Type B pancreatic cell (in vitro differentiated cells): ENCODE results near the gene CUX1. TPM values are rescaled to one million over a fixed set of nuclear protein-coding genes. Genes with fewer than 3 reads are reported as not detected.
A peak's percentile ranks its signal among the peaks of the same experiment; 100 is the strongest.
"Not testable (repeated sequence)": the region's sequence is repeated elsewhere in the genome, so short reads cannot be mapped to it uniquely, and the experiment has no call there.

Experiments used
- DNase-seq: peaks from one replicate; pipeline ENCODE4 v3.0.0; 2021; ENCODE audit warnings: mixed read lengths; ENCODE audit not compliant: unreplicated experiment; ENCODE audit errors: extremely low spot score
- H3K27ac Mint-ChIP-seq: 2 replicates; pipeline ENCODE4 v1.8.0; 2021; ENCODE audit warnings: mild to moderate bottlenecking, mixed read lengths
- H3K27me3 Mint-ChIP-seq: 2 replicates; pipeline ENCODE4 v1.8.0; 2021; ENCODE audit warnings: mixed read lengths
- H3K36me3 Mint-ChIP-seq: 2 replicates; pipeline ENCODE4 v1.8.0; 2021; ENCODE audit warnings: mixed read lengths
- H3K4me1 Mint-ChIP-seq: one replicate; pipeline ENCODE4 v1.8.0; 2021; ENCODE audit warnings: mixed read lengths; ENCODE audit not compliant: unreplicated experiment
- H3K4me3 Mint-ChIP-seq: 2 replicates; pipeline ENCODE4 v1.8.0; 2021; ENCODE audit warnings: mild to moderate bottlenecking, mixed read lengths
- H3K9me3 Mint-ChIP-seq: 2 replicates; pipeline ENCODE4 v1.8.0; 2021; ENCODE audit warnings: mixed read lengths
- total RNA-seq: library from RNA; stranded (reverse); gene quantifications from 2 replicates; pipeline ENCODE4 v1.2.1, GENCODE V29; 2021; ENCODE audit warnings: low replicate concordance
- TF ChIP-seq, protein P1 (sequence below): fragments of 200-600 bp; sonication (generic); conservative IDR thresholded peaks from 2 replicates; pipeline ENCODE4 v1.5.0; 2021; ENCODE audit warnings: antibody characterized with exemption, mild to moderate bottlenecking

The CUX1 gene
- total RNA-seq, 1 donor from 2014 or later: 76.4 TPM

- Mint-ChIP-seq H3K27ac (no peak overlapping the region), H3K27me3 (no peaks in the 10 kb centered on the region), H3K36me3 (peaks cover 17% of the 10 kb centered on the region), H3K4me1 (peaks cover 12% of the 10 kb centered on the region), H3K9me3 (no peaks in the 10 kb centered on the region), H3K4me3 (no peak overlapping the region)
- DNase-seq: no peak
- TF ChIP-seq, protein P1, sequence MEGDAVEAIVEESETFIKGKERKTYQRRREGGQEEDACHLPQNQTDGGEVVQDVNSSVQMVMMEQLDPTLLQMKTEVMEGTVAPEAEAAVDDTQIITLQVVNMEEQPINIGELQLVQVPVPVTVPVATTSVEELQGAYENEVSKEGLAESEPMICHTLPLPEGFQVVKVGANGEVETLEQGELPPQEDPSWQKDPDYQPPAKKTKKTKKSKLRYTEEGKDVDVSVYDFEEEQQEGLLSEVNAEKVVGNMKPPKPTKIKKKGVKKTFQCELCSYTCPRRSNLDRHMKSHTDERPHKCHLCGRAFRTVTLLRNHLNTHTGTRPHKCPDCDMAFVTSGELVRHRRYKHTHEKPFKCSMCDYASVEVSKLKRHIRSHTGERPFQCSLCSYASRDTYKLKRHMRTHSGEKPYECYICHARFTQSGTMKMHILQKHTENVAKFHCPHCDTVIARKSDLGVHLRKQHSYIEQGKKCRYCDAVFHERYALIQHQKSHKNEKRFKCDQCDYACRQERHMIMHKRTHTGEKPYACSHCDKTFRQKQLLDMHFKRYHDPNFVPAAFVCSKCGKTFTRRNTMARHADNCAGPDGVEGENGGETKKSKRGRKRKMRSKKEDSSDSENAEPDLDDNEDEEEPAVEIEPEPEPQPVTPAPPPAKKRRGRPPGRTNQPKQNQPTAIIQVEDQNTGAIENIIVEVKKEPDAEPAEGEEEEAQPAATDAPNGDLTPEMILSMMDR: no peak
Measured at GRCh38 chr7:101917566-101917965, 100.1 kb downstream of the CUX1 start.

DNA sequence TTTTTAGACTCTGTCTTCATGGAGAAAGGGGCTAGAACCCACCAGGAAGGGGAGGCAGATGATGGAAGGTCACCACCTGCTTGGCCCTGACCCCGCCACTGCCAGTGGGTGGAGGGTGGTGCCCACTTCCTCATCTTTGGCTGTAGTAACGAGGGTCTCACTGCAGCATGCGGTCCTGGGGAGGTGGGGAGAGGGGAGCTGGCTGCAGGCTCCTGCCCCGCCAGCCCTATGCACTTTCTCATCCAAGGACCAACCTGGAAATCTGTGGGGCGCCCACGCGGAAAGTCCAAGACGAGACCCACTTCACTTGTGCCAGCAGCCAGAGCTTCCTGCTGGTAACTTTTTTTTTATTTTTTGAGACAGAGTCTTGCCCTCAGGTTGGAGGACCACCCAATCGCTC lies 101.0 kb downstream of the CUX1 start:
- TF ChIP-seq, protein P1: no peak
- peaks cover 17% of the 10 kb centered on the region for H3K36me3 Mint-ChIP-seq
- no peaks in the 10 kb centered on the region for H3K9me3 Mint-ChIP-seq
- no peaks in the 10 kb centered on the region for H3K27me3 Mint-ChIP-seq
- no peak overlapping the region for H3K4me3 Mint-ChIP-seq
- H3K4me1 Mint-ChIP-seq: peaks cover 7% of the 10 kb centered on the region
- no peak overlapping the region for H3K27ac Mint-ChIP-seq
- DNase-seq: no peak

- Mint-ChIP-seq H3K27ac (peak overlapping the region; percentile 46), H3K4me3 (no peak overlapping the region), H3K27me3 (no peaks in the 10 kb centered on the region), H3K36me3 (peaks cover 17% of the 10 kb centered on the region), H3K4me1 (peaks cover 6% of the 10 kb centered on the region), H3K9me3 (no peaks in the 10 kb centered on the region)
- TF ChIP-seq, protein P1: no peak
- DNase-seq: no peak
Measured at GRCh38 chr7:101919363-101920115, 102.1 kb downstream of the CUX1 start.

DNA sequence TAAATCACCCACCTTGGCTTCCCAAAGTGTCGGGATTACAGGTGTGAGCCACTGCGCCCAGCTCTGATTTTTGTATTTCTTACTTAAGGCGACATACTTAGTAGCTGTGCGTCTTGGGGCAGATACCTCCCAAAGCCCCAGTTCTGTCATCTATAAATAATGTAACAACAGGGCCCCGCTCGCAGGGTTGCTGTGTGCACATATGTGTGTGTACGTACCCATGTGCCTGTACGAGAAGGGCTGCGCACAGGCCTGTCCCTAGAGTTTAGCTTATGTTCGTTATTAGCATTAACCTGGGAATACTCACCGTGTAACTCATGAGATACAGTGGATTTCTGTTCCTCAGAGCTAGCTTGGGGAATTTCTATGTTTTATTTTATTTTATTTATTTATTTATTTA lies 103.6 kb downstream of the CUX1 start:
- peaks cover 6% of the 10 kb centered on the region for H3K4me1 Mint-ChIP-seq
- TF ChIP-seq, protein P1: no peak
- no peak overlapping the region for H3K27ac Mint-ChIP-seq
- H3K27me3 Mint-ChIP-seq: no peaks in the 10 kb centered on the region
- no peaks in the 10 kb centered on the region for H3K9me3 Mint-ChIP-seq
- H3K36me3 Mint-ChIP-seq: peaks cover 18% of the 10 kb centered on the region
- DNase-seq: no peak
- no peak overlapping the region for H3K4me3 Mint-ChIP-seq

- H3K4me1 Mint-ChIP-seq, H3K4me3 Mint-ChIP-seq, H3K27me3 Mint-ChIP-seq, H3K27ac Mint-ChIP-seq, H3K9me3 Mint-ChIP-seq, DNase-seq: not testable (repeated sequence)
- H3K36me3 Mint-ChIP-seq: peaks cover 20% of the 10 kb centered on the region
Measured at GRCh38 chr7:101921546-101922489, 104.4 kb downstream of the CUX1 start.
